Activated CD8-positive, alpha-beta memory T cell treated with anti-CD3 and anti-CD28 coated beads for 4 hours (primary cell): Measurements from ENCODE around the gene CARMIL1.
"Not testable (repeated sequence)": the region's sequence is repeated elsewhere in the genome, so short reads cannot be mapped to it uniquely, and the experiment has no call there.

ENCODE experiments used
- DNase-seq, 2 donors: peaks; one replicate each; pipeline ENCODE4 v3.0.0-alpha.2; 2020; ENCODE audit warnings: low read depth in 2 of 2

CARMIL1 gene

GRCh38 chr6:25558155-25558817, 279.1 kb downstream of the CARMIL1 start:
- DNase-seq = no peak

GRCh38 chr6:25560865-25561264, 281.7 kb downstream of the CARMIL1 start:
- DNase-seq = no peak

GRCh38 chr6:25564943-25565342, 285.8 kb downstream of the CARMIL1 start:
- no peak for DNase-seq

DNA sequence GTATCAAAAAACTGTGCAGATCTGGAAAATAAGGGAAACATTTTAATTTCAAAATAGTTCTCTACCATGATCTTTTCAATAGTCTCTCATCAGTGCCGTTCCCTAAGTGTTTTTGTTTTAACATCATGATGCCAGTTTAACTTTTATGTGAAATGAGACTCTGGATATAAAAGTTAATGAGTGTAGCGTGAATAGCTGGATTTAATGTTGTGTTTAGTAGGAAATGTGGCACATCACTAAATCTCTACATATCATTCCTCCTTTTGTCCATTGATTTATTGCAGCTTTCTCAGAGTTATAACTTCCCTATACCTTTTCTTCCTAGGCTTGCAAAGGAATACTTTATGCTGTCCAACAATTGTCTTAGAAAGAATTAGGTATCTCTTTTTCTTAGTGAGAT, 291.4 kb downstream of the CARMIL1 start:
- DNase-seq = no peak

- no peak for DNase-seq
Observed at GRCh38 chr6:25576919-25577318, 297.7 kb downstream of the CARMIL1 start.

- DNase-seq = no peak
Observed at GRCh38 chr6:25578538-25578937, 299.4 kb downstream of the CARMIL1 start.

DNA sequence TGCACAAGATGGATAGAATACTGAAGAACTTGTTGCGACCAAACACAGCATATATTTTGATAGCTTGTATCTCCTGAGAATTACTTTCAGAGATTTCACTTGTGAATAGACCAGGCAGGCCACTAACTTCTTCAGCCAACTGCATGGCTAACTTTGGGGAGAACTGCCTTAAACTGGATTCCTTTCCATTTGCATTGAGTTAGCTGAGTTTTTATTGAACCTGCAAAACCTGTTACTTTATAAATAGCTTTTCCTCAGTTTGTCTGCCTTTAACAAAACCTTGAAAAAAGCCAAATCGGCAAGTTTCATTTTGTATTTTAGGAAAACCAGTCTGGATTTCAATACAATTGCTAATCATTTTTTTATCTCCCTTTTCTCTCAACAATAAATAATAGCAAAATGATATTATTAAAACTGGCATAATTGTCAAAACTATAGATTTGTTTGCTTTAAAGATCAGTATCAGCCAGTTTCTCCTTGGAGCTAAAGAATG, 300.3 kb downstream of the CARMIL1 start:
- no peak for DNase-seq

- DNase-seq = no peak
Observed at GRCh38 chr6:25579902-25580495, 300.8 kb downstream of the CARMIL1 start.

DNA sequence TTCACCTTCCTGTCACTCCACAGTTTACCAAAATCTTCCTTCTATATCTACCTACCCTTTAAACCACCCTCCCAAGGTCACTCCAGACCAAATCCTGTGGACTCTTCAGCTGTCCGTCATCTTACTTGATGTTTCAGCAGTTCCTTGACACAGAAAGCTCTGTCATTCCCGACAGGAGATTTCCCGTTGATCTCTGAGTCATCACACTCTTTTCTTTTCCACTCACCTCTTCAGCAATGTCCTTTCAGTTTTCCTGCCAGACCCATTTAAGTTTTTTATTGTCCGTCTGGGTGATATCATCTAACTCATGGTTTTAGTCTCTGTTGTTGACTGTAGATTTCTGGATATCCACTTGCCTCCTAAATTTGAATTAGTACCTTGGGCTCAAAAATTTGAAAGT, 302.9 kb downstream of the CARMIL1 start:
- no peak for DNase-seq

- no peak for DNase-seq
Observed at GRCh38 chr6:25583099-25583498, 303.9 kb downstream of the CARMIL1 start.

GRCh38 chr6:25583906-25584305, 304.7 kb downstream of the CARMIL1 start:
- no peak for DNase-seq

DNA sequence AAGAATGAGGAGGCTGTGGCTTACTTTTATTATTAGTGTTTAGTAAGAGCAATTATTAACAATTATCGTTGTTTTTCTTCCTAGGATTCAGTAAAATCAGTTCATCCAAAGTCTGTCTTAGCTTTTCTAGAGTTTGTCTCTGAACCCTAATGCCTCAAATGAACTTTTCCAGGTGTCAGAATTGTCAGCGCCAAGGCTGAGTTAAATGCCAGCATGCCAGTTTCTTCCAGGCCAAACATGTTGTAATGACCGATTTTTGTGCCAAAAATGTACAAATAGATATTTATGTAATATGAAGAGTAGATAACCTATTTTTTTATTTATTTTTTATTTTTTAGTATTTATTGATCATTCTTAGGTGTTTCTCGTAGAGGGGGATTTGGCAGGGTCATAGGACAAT, 306.1 kb downstream of the CARMIL1 start:
- DNase-seq = no peak

DNA sequence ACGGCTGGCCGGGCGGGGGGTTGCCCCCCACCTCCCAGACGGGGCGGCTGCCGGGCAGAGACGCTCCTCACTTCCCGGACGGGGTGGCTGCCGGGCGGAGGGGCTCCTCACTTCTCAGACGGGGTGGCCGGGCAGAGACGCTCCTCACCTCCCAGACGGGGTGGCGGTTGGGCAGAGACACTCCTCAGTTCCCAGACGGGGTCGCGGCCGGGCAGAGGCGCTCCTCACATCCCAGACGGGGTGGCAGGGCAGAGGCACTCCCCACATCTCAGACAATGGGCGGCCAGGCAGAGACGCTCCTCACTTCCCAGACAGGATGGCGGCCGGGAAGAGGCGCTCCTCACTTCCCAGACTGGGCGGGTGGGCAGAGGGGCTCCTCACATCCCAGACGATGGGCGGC, 306.9 kb downstream of the CARMIL1 start:
- not testable (repeated sequence) for DNase-seq

GRCh38 chr6:25586927-25587326, 307.8 kb downstream of the CARMIL1 start:
- no peak for DNase-seq

- no peak for DNase-seq
Observed at GRCh38 chr6:25590986-25591385, 311.8 kb downstream of the CARMIL1 start.

GRCh38 chr6:25596928-25597818, 318.0 kb downstream of the CARMIL1 start:
- DNase-seq = no peak

DNA sequence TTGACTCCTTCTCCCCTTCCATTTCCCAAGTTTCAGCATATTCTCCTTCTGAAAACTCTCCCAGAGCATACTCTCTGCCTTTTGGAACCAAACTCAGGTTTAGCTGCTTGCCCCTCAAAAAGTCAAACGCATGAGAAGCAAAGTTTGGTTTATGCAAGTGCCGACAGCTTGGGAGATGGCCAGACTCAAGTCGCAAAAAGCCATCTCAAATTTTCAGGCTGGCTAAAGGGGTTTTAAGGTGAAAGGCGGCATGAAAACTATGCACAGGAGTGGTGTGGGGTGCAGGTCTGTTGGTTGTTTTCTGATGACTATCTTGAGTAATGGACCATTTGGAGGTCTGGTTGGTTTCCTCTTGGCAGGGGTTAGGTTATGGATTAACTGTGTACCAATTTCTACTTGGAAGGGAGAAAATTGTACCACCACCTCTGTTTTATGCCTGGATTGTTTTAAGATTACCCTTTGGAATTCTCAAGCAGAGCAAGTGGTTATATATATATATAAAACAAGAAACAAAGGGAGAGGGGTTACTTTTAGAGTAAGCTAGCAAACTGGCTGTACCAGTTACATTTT, 320.4 kb downstream of the CARMIL1 start:
- no peak for DNase-seq

- DNase-seq = no peak
Observed at GRCh38 chr6:25601800-25602673, 322.9 kb downstream of the CARMIL1 start.

GRCh38 chr6:25602674-25602982, 323.5 kb downstream of the CARMIL1 start:
- DNase-seq = no peak

GRCh38 chr6:25603251-25603650, 324.1 kb downstream of the CARMIL1 start:
- DNase-seq = no peak

DNA sequence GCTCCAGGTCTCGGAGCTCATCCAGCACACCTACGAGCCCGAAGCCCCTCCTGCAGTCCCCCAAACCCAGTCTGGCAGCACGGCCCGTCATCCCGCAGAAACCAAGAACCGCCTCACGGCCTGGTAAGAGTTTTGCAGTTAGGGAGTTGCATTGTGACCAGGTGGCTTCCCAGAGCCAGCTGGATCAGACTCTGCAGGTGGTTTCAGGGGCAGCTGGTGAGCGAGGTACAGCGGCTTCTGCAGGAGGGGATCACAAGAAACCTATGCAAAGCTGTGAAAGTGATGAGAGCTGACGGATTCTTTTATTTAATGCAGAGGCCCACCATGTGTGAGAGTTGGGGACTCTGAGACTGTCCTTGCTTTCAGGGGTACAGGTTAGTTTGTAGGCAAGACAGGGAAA, 327.0 kb downstream of the CARMIL1 start:
- DNase-seq = no peak
